ENCODE measurements around the gene CCDC192. TPM values are rescaled to one million over a fixed set of nuclear protein-coding genes. Genes with fewer than 3 reads are reported as not detected.

CCDC192 gene
- total RNA-seq, 1 experiment from 2014 or later: not detected

- intact Hi-C loops (cut with micrococcal nuclease; ENCODE audit: unreplicated experiment): no loop called here
- ChIA-PET CTCF (no interaction called here), POLR2A (ENCODE audit: low non-redundant PET) (no interaction called here)
- TF ChIP-seq EZH2 (IDR thresholded peaks at IDR 0.05; ENCODE audit: borderline replicate concordance, low read depth, low read length, poor library complexity, severe bottlenecking) (no peak), CTCF (conservative IDR thresholded peaks at IDR 0.05; ENCODE audit: low read depth, low read length) (no peak)
- no TSS peak for BruUV-seq (replicated peaks)
- Histone ChIP-seq H3K27ac (ENCODE audit: low read depth, low read length, poor library complexity, severe bottlenecking) (no peak overlapping the region), H3K9me3 (ENCODE audit: low read depth, low read length, poor library complexity, severe bottlenecking) (no peaks in the 10 kb centered on the region), H3K4me3 (ENCODE audit: low read depth, low read length, poor library complexity, severe bottlenecking) (no peak overlapping the region), H3K4me1 (ENCODE audit: insufficient read depth, low read length, poor library complexity, severe bottlenecking) (no peaks in the 10 kb centered on the region), H3K36me3 (ENCODE audit: insufficient read depth, low read length, poor library complexity, severe bottlenecking) (no peaks in the 10 kb centered on the region), H3K27me3 (replicated peaks; ENCODE audit: insufficient read depth, low read depth, low read length, poor library complexity) (peaks cover 50% of the 10 kb centered on the region)
- no peak for DNase-seq (ENCODE audit: low spot score)
Measured at GRCh38 chr5:127832067-127832466, 128.9 kb downstream of the CCDC192 start.

GRCh38 chr5:127834094-127834531 lies 130.9 kb downstream of the CCDC192 start:
- no TSS peak for BruUV-seq (replicated peaks)
- no peak overlapping the region for H3K27ac ChIP-seq (ENCODE audit: low read depth, low read length, poor library complexity, severe bottlenecking)
- peaks cover 42% of the 10 kb centered on the region for H3K27me3 ChIP-seq (replicated peaks; ENCODE audit: insufficient read depth, low read depth, low read length, poor library complexity)
- ChIA-PET POLR2A (ENCODE audit: low non-redundant PET) (no interaction called here), CTCF (no interaction called here)
- H3K9me3 ChIP-seq (ENCODE audit: low read depth, low read length, poor library complexity, severe bottlenecking): no peaks in the 10 kb centered on the region
- no peak for TF ChIP-seq EZH2 (IDR thresholded peaks at IDR 0.05; ENCODE audit: borderline replicate concordance, low read depth, low read length, poor library complexity, severe bottlenecking)
- TF ChIP-seq CTCF (conservative IDR thresholded peaks at IDR 0.05; ENCODE audit: low read depth, low read length): no peak
- no peaks in the 10 kb centered on the region for H3K36me3 ChIP-seq (ENCODE audit: insufficient read depth, low read length, poor library complexity, severe bottlenecking)
- no peaks in the 10 kb centered on the region for H3K4me1 ChIP-seq (ENCODE audit: insufficient read depth, low read length, poor library complexity, severe bottlenecking)
- intact Hi-C loops (cut with micrococcal nuclease; ENCODE audit: unreplicated experiment): no loop called here
- no peak for DNase-seq (ENCODE audit: low spot score)
- no peak overlapping the region for H3K4me3 ChIP-seq (ENCODE audit: low read depth, low read length, poor library complexity, severe bottlenecking)

GRCh38 chr5:127834554-127834953 lies 131.4 kb downstream of the CCDC192 start:
- POLR2A ChIA-PET (ENCODE audit: low non-redundant PET): no interaction called here
- TF ChIP-seq EZH2 (IDR thresholded peaks at IDR 0.05; ENCODE audit: borderline replicate concordance, low read depth, low read length, poor library complexity, severe bottlenecking) (no peak), CTCF (conservative IDR thresholded peaks at IDR 0.05; ENCODE audit: low read depth, low read length) (no peak)
- H3K4me1 ChIP-seq (ENCODE audit: insufficient read depth, low read length, poor library complexity, severe bottlenecking): no peaks in the 10 kb centered on the region
- no peaks in the 10 kb centered on the region for H3K36me3 ChIP-seq (ENCODE audit: insufficient read depth, low read length, poor library complexity, severe bottlenecking)
- H3K4me3 ChIP-seq (ENCODE audit: low read depth, low read length, poor library complexity, severe bottlenecking): no peak overlapping the region
- peaks cover 39% of the 10 kb centered on the region for H3K27me3 ChIP-seq (replicated peaks; ENCODE audit: insufficient read depth, low read depth, low read length, poor library complexity)
- intact Hi-C loops (cut with micrococcal nuclease; ENCODE audit: unreplicated experiment): no loop called here
- CTCF ChIA-PET: no interaction called here
- no peak for DNase-seq (ENCODE audit: low spot score)
- H3K27ac ChIP-seq (ENCODE audit: low read depth, low read length, poor library complexity, severe bottlenecking): no peak overlapping the region
- no peaks in the 10 kb centered on the region for H3K9me3 ChIP-seq (ENCODE audit: low read depth, low read length, poor library complexity, severe bottlenecking)
- BruUV-seq (replicated peaks): no TSS peak
